Measurements from ENCODE around the gene CFAP70.

GRCh38 chr10:73398024-73398423 is 39.4 kb upstream of the CFAP70 start:
- TF ChIP-seq, protein P1, sequence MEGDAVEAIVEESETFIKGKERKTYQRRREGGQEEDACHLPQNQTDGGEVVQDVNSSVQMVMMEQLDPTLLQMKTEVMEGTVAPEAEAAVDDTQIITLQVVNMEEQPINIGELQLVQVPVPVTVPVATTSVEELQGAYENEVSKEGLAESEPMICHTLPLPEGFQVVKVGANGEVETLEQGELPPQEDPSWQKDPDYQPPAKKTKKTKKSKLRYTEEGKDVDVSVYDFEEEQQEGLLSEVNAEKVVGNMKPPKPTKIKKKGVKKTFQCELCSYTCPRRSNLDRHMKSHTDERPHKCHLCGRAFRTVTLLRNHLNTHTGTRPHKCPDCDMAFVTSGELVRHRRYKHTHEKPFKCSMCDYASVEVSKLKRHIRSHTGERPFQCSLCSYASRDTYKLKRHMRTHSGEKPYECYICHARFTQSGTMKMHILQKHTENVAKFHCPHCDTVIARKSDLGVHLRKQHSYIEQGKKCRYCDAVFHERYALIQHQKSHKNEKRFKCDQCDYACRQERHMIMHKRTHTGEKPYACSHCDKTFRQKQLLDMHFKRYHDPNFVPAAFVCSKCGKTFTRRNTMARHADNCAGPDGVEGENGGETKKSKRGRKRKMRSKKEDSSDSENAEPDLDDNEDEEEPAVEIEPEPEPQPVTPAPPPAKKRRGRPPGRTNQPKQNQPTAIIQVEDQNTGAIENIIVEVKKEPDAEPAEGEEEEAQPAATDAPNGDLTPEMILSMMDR (IDR thresholded peaks at IDR 0.05; ENCODE audit: insufficient read depth, low read length): no peak
- TF ChIP-seq POLR2AphosphoS5 (IDR thresholded peaks at IDR 0.05; ENCODE audit: low read depth) (no peak), GABPA (IDR thresholded peaks at IDR 0.05; ENCODE audit: low read depth) (no peak), SPI1 (IDR thresholded peaks at IDR 0.05; ENCODE audit: borderline replicate concordance, low read depth) (no peak)
- TF ChIP-seq, protein P2, sequence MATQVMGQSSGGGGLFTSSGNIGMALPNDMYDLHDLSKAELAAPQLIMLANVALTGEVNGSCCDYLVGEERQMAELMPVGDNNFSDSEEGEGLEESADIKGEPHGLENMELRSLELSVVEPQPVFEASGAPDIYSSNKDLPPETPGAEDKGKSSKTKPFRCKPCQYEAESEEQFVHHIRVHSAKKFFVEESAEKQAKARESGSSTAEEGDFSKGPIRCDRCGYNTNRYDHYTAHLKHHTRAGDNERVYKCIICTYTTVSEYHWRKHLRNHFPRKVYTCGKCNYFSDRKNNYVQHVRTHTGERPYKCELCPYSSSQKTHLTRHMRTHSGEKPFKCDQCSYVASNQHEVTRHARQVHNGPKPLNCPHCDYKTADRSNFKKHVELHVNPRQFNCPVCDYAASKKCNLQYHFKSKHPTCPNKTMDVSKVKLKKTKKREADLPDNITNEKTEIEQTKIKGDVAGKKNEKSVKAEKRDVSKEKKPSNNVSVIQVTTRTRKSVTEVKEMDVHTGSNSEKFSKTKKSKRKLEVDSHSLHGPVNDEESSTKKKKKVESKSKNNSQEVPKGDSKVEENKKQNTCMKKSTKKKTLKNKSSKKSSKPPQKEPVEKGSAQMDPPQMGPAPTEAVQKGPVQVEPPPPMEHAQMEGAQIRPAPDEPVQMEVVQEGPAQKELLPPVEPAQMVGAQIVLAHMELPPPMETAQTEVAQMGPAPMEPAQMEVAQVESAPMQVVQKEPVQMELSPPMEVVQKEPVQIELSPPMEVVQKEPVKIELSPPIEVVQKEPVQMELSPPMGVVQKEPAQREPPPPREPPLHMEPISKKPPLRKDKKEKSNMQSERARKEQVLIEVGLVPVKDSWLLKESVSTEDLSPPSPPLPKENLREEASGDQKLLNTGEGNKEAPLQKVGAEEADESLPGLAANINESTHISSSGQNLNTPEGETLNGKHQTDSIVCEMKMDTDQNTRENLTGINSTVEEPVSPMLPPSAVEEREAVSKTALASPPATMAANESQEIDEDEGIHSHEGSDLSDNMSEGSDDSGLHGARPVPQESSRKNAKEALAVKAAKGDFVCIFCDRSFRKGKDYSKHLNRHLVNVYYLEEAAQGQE (IDR thresholded peaks at IDR 0.05; ENCODE audit: insufficient replicate concordance, low read depth): no peak
